Measurements from ENCODE around the gene MTREX. TPM values are rescaled to one million over a fixed set of nuclear protein-coding genes. Genes with fewer than 3 reads are reported as not detected.

Gene MTREX
- polyA plus RNA-seq, 3 donors = 10.2 to 14.4 (median 12.2) TPM

GRCh38 chr5:55384072-55384471, 76.3 kb downstream of the MTREX start:
- Mint-ChIP-seq H3K4me1 (no peaks in the 10 kb centered on the region), H3K9me3 (peaks cover 7 to 16% (median 9%) of the 10 kb centered on the region in 7 donors), H3K4me3 (no peak overlapping the region), H3K36me3 (peaks cover 76 to 78% of the 10 kb centered on the region in 2 donors), H3K27me3 (ENCODE audit: low read depth in 3 of 3) (peaks cover 0 to 4% (median 0%) of the 10 kb centered on the region in 3 donors), H3K27ac (peak overlapping the region in 1 of 7 donors; percentile 39)
- intact Hi-C loops (cut with micrococcal nuclease) = no loop called here
- Histone ChIP-seq H3K36me3 (replicated peaks in 1 of 2; ENCODE audit: control insufficient read depth in 1 of 2, insufficient read depth in 2 of 2, low read length in 2 of 2) (peaks cover 72 to 93% of the 10 kb centered on the region in 2 donors), H4K20me1 (ENCODE audit: insufficient read depth, low read length) (peaks cover 2% of the 10 kb centered on the region), H3K4me2 (replicated peaks; ENCODE audit: extremely low read depth, low read length, poor library complexity, severe bottlenecking) (no peak overlapping the region), H3K27ac (ENCODE audit: low read depth in 1 of 2, low read length in 2 of 2) (no peak overlapping the region), H3K79me2 (ENCODE audit: insufficient read depth, low read length) (no peaks in the 10 kb centered on the region), H3K27me3 (ENCODE audit: control insufficient read depth in 2 of 2, insufficient read depth in 2 of 2, low read length in 2 of 2) (no peaks in the 10 kb centered on the region), H2AFZ (ENCODE audit: insufficient read depth, low read depth, low read length, poor library complexity, severe bottlenecking) (no peak overlapping the region), H3K4me1 (ENCODE audit: control insufficient read depth in 1 of 2, insufficient read depth in 2 of 2, low read length in 2 of 2) (no peaks in the 10 kb centered on the region), H3K9ac (ENCODE audit: insufficient read depth, low read length, poor library complexity, severe bottlenecking) (no peak overlapping the region), H3K9me3 (replicated peaks in 1 of 2; ENCODE audit: control insufficient read depth in 1 of 2, insufficient read depth in 1 of 2, low read length in 2 of 2) (peaks cover 7 to 11% of the 10 kb centered on the region in 2 donors), H3K4me3 (replicated peaks in 1 of 3; ENCODE audit: low read depth in 2 of 3, low read length in 3 of 3) (no peak overlapping the region)
- TF ChIP-seq CTCF (IDR thresholded peaks at IDR 0.05) = no peak
- no CpG with 5 or more reads among the region's 2 CpGs for WGBS (ENCODE audit: insufficient coverage)
- no peak for DNase-seq

GRCh38 chr5:55385227-55385626, 77.4 kb downstream of the MTREX start:
- Histone ChIP-seq H3K27me3 (ENCODE audit: control insufficient read depth in 2 of 2, insufficient read depth in 2 of 2, low read length in 2 of 2) (no peaks in the 10 kb centered on the region), H4K20me1 (ENCODE audit: insufficient read depth, low read length) (peaks cover 2% of the 10 kb centered on the region), H3K79me2 (ENCODE audit: insufficient read depth, low read length) (no peaks in the 10 kb centered on the region), H3K9ac (ENCODE audit: insufficient read depth, low read length, poor library complexity, severe bottlenecking) (no peak overlapping the region), H3K4me2 (replicated peaks; ENCODE audit: extremely low read depth, low read length, poor library complexity, severe bottlenecking) (no peak overlapping the region), H3K4me1 (ENCODE audit: control insufficient read depth in 1 of 2, insufficient read depth in 2 of 2, low read length in 2 of 2) (no peaks in the 10 kb centered on the region), H3K9me3 (replicated peaks in 1 of 2; ENCODE audit: control insufficient read depth in 1 of 2, insufficient read depth in 1 of 2, low read length in 2 of 2) (peaks cover 7 to 11% of the 10 kb centered on the region in 2 donors), H3K36me3 (replicated peaks in 1 of 2; ENCODE audit: control insufficient read depth in 1 of 2, insufficient read depth in 2 of 2, low read length in 2 of 2) (peaks cover 75 to 93% of the 10 kb centered on the region in 2 donors), H3K27ac (ENCODE audit: low read depth in 1 of 2, low read length in 2 of 2) (no peak overlapping the region), H3K4me3 (replicated peaks in 1 of 3; ENCODE audit: low read depth in 2 of 3, low read length in 3 of 3) (no peak overlapping the region), H2AFZ (ENCODE audit: insufficient read depth, low read depth, low read length, poor library complexity, severe bottlenecking) (no peak overlapping the region)
- no peaks in the 10 kb centered on the region for H3K4me1 Mint-ChIP-seq
- H3K4me3 Mint-ChIP-seq = no peak overlapping the region
- intact Hi-C loops (cut with micrococcal nuclease) = no loop called here
- no peak for TF ChIP-seq CTCF (IDR thresholded peaks at IDR 0.05)
- peaks cover 0 to 4% (median 0%) of the 10 kb centered on the region in 3 donors for H3K27me3 Mint-ChIP-seq (ENCODE audit: low read depth in 3 of 3)
- H3K9me3 Mint-ChIP-seq = peaks cover 7 to 16% (median 9%) of the 10 kb centered on the region in 7 donors
- WGBS (ENCODE audit: insufficient coverage) = no CpG with 5 or more reads among the region's 1 CpG
- DNase-seq = no peak
- H3K36me3 Mint-ChIP-seq = peaks cover 75 to 76% of the 10 kb centered on the region in 2 donors
- H3K27ac Mint-ChIP-seq = no peak overlapping the region
